Prostate gland (tissue), 2 donors: ENCODE results near the gene MBP. TPM values are rescaled to one million over a fixed set of nuclear protein-coding genes. Genes with fewer than 3 reads are reported as not detected.

Source experiments
- DNase-seq: peaks from one replicate; pipeline ENCODE4 v3.0.0-alpha.2; 2019; ENCODE audit warnings: low spot score
- H3K27ac ChIP-seq, 2 donors: fragments of 200-600 bp; sonication (generic); 2 replicates each; pipeline ENCODE4 v1.5.1; 2017 to 2019
- H3K27me3 ChIP-seq: fragments of 200-600 bp; sonication (generic); replicated peaks from 2 replicates; pipeline ENCODE4 v1.5.1; 2019; ENCODE audit not compliant: insufficient read depth
- H3K36me3 ChIP-seq, 2 donors: fragments of 200-600 bp; sonication (generic); 1 replicate in 1 of 2; 2 replicates in 1 of 2; pipeline versions ENCODE4 v1.5.1 to v1.8.1; 2017 to 2019
- H3K4me1 ChIP-seq: fragments of 200-600 bp; sonication (generic); replicated peaks from 2 replicates; pipeline ENCODE4 v1.5.1; 2019
- H3K4me3 ChIP-seq, 2 donors: fragments of 200-600 bp; sonication (generic); 2 replicates each; pipeline ENCODE4 v1.5.1; 2017 to 2019
- H3K9me3 ChIP-seq: fragments of 200-600 bp; sonication (generic); 2 replicates; pipeline ENCODE4 v1.5.1; 2017
- POLR2A ChIP-seq: fragments of 450-650 bp; IDR thresholded peaks from one replicate; pipeline ENCODE4 v1.6.1; 2016; ENCODE audit warnings: antibody characterized with exemption, mild to moderate bottlenecking
- POLR2AphosphoS5 ChIP-seq: sonication (generic); formaldehyde crosslinking; IDR thresholded peaks from one replicate; pipeline ENCODE4 v1.6.1; 2017; ENCODE audit warnings: antibody characterized with exemption
- WGBS: methylation state at CpG from one replicate; pipeline ENCODE4 v1.1.5; 2018; 5-methylcytosine and 5-hydroxymethylcytosine counted together
- intact Hi-C: fragments of 100-400 bp; cut with DNase I; formaldehyde crosslinking; loops from one replicate; pipeline ENCODE4 v1.14.2; 2022
- total RNA-seq, 2 donors: library from RNA; depleted of rRNA; stranded (reverse); fragments of >200 nt; gene quantifications; one replicate each; pipeline ENCODE4 v1.1.0, GENCODE V29; 2016
- TF ChIP-seq, protein P1 (sequence below), 4 experiments: fragments of 200-600 bp in 2 of 4; fragments of 450-650 bp in 2 of 4; sonication (generic) in 2 of 4; IDR thresholded peaks; 1 replicate in 3 of 4; 2 replicates in 1 of 4; pipeline ENCODE4 v1.5.1; 2016 to 2019; ENCODE audit warnings: antibody characterized with exemption in 4 of 4, mild to moderate bottlenecking in 2 of 4, moderate library complexity in 2 of 4

The MBP gene
- total RNA-seq, 2 donors from 2014 or later = 19.8 to 43.5 TPM

DNA sequence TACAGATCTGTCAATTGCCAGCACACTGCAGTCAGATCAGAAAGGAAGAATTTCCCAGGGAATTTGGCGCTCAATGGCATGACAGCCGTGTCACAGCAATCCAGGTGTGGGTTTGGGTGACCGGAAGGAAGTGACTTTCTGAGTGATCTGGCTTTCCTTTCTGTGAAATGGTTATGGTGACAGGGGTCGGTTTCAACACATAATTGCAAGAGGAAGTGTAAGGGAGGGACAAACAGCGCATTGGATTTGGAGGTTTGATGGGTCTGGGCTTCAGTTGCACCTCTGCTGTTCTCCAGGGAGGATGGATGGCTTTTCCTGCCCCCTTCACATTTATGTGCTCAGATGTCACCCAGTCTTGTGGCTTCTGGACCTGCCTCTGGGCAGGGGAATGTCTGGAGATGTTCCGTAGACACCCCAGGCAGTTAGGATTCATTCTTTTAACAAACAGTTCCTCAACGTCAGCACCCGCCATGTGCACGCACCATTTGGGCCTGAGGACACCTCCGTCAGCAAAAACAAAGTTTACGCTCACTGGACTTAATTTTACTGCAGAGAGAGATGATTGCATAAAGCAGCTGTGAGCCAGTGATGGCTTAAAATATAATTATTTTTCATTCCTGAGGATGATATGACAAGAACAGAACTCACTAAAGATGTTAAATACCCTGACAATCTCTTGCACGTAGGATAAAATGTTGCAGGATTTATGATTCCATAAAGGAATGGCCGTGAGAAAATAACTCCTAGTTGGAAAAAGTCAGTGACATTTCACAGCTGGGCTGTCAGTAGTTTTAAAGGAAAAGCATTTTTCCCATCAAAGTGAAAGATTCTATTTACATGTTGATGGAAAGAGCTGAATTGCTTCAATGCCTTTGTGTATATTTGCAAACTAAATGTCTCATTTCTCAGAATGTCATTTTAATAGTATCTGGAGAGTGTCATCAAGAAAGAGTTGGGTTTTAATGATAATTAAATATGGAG, 36.9 kb downstream of the MBP start:
- no peaks in the 10 kb centered on the region for H3K4me1 ChIP-seq

GRCh38 chr18:77093586-77093985, 39.0 kb downstream of the MBP start:
- Histone ChIP-seq H3K4me1 (no peaks in the 10 kb centered on the region), H3K36me3 (no peaks in the 10 kb centered on the region), H3K27me3 (no peaks in the 10 kb centered on the region), H3K9me3 (no peaks in the 10 kb centered on the region), H3K27ac (no peak overlapping the region), H3K4me3 (no peak overlapping the region)
- intact Hi-C loops = no loop called here
- no peak for TF ChIP-seq POLR2AphosphoS5
- no peak for TF ChIP-seq POLR2A
- whole genome bisulfite sequencing = 83% methylated on average over 12 of the region's 12 CpGs
- DNase-seq = no peak

More for the DNA sequence above, 36.9 kb downstream of the MBP start:
- Histone ChIP-seq H3K4me3 (no peak overlapping the region), H3K27me3 (no peaks in the 10 kb centered on the region), H3K36me3 (no peaks in the 10 kb centered on the region), H3K9me3 (no peaks in the 10 kb centered on the region), H3K27ac (no peak overlapping the region)
- DNase-seq = no peak
- WGBS = 73% methylated on average over 13 of the region's 13 CpGs
- intact Hi-C loops = no loop called here
- TF ChIP-seq, protein P1, sequence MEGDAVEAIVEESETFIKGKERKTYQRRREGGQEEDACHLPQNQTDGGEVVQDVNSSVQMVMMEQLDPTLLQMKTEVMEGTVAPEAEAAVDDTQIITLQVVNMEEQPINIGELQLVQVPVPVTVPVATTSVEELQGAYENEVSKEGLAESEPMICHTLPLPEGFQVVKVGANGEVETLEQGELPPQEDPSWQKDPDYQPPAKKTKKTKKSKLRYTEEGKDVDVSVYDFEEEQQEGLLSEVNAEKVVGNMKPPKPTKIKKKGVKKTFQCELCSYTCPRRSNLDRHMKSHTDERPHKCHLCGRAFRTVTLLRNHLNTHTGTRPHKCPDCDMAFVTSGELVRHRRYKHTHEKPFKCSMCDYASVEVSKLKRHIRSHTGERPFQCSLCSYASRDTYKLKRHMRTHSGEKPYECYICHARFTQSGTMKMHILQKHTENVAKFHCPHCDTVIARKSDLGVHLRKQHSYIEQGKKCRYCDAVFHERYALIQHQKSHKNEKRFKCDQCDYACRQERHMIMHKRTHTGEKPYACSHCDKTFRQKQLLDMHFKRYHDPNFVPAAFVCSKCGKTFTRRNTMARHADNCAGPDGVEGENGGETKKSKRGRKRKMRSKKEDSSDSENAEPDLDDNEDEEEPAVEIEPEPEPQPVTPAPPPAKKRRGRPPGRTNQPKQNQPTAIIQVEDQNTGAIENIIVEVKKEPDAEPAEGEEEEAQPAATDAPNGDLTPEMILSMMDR (IDR thresholded peaks at IDR 0.05) = no peak
- TF ChIP-seq POLR2A (no peak), POLR2AphosphoS5 (no peak)

GRCh38 chr18:77093067-77093430, 39.5 kb downstream of the MBP start:
- Histone ChIP-seq H3K4me1 (no peaks in the 10 kb centered on the region), H3K36me3 (no peaks in the 10 kb centered on the region), H3K27ac (no peak overlapping the region), H3K4me3 (no peak overlapping the region), H3K27me3 (no peaks in the 10 kb centered on the region), H3K9me3 (no peaks in the 10 kb centered on the region)
- TF ChIP-seq POLR2A (no peak), POLR2AphosphoS5 (no peak)
- TF ChIP-seq, protein P1 (IDR thresholded peaks at IDR 0.05) = no peak
- WGBS = 88% methylated on average over 16 of the region's 16 CpGs
- no peak for DNase-seq
- intact Hi-C loops = no loop called here

- Histone ChIP-seq H3K9me3 (no peaks in the 10 kb centered on the region), H3K36me3 (no peaks in the 10 kb centered on the region), H3K4me3 (no peak overlapping the region), H3K4me1 (no peaks in the 10 kb centered on the region), H3K27me3 (no peaks in the 10 kb centered on the region), H3K27ac (no peak overlapping the region)
- TF ChIP-seq, protein P1 (IDR thresholded peaks at IDR 0.05) = no peak
- TF ChIP-seq POLR2AphosphoS5 = no peak
- no peak for TF ChIP-seq POLR2A
- intact Hi-C loops = no loop called here
- WGBS = 94% methylated on average over 48 of the region's 48 CpGs
- DNase-seq = no peak
Measured at GRCh38 chr18:77092104-77093066, 40.2 kb downstream of the MBP start.

DNA sequence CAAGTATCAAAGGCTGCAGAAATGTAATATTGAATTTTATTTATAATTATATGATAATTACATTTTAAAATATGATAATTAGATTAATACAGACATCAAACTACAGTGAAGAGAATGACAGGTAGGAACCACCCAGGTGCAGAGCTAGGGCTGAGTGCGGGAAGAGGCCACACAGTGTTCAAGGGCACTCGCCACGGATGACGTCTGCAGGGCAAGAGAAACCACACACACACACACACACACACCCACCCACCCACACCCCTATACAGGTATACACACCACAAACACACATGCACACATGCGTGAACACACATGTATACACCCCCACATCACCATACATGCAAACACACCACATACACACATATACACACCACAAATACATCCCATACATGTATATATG, 41.2 kb downstream of the MBP start:
- Histone ChIP-seq H3K27me3 (no peaks in the 10 kb centered on the region), H3K4me1 (no peaks in the 10 kb centered on the region), H3K27ac (no peak overlapping the region), H3K4me3 (no peak overlapping the region), H3K36me3 (no peaks in the 10 kb centered on the region), H3K9me3 (no peaks in the 10 kb centered on the region)
- TF ChIP-seq POLR2AphosphoS5 (no peak), POLR2A (no peak)
- TF ChIP-seq, protein P1 (IDR thresholded peaks at IDR 0.05) = no peak
- 98% methylated on average over 5 of the region's 5 CpGs for WGBS
- intact Hi-C loops = no loop called here
- DNase-seq = no peak
